Activated naive CD8-positive, alpha-beta T cell treated with anti-CD3 and anti-CD28 coated beads, Interleukin-2, amount 10 ng/mL, durations not matched to agents 7 days and 5 days (primary cell): Measurements from ENCODE around the gene ISY1. TPM values are rescaled to one million over a fixed set of nuclear protein-coding genes. Genes with fewer than 3 reads are reported as not detected.
"Not testable (repeated sequence)": the region's sequence is repeated elsewhere in the genome, so short reads cannot be mapped to it uniquely, and the experiment has no call there.

ENCODE experiments used
- ATAC-seq: fragments of 150-1000 bp; cut with Tn5 transposase; one replicate; pipeline ENCODE4 v1.10.0; 2021; ENCODE audit warnings: low read depth, moderate library complexity
- POLR2A ChIA-PET: fragments of 350-600 bp; sonication (Branson Sonifier 250); formaldehyde crosslinking; loops from one replicate; lab custom pipeline; 2021; ENCODE audit warnings: antibody characterized with exemption; lab: Charles Lee
- DNase-seq: peaks from one replicate; pipeline ENCODE4 v3.0.0; 2021
- H3K27ac Mint-ChIP-seq: one replicate; pipeline ENCODE4 v1.8.0; 2022; ENCODE audit warnings: mild to moderate bottlenecking, mixed read lengths
- H3K27me3 Mint-ChIP-seq: one replicate; pipeline ENCODE4 v1.8.0; 2022; ENCODE audit warnings: mild to moderate bottlenecking, moderate library complexity, mixed read lengths
- H3K36me3 Mint-ChIP-seq: one replicate; pipeline ENCODE4 v1.8.0; 2021; ENCODE audit warnings: mild to moderate bottlenecking, mixed read lengths
- H3K4me1 Mint-ChIP-seq: one replicate; pipeline ENCODE4 v1.8.0; 2021; ENCODE audit warnings: mixed read lengths
- H3K4me3 Mint-ChIP-seq: one replicate; pipeline ENCODE4 v1.8.0; 2022; ENCODE audit warnings: mild to moderate bottlenecking, moderate library complexity, mixed read lengths
- H3K9me3 Mint-ChIP-seq: one replicate; pipeline ENCODE4 v1.8.0; 2021; ENCODE audit warnings: mixed read lengths
- total RNA-seq, 2 experiments: library from RNA; stranded (reverse); gene quantifications; one replicate each; pipeline ENCODE4 v1.2.3, GENCODE V29; 2021

Gene ISY1
- total RNA-seq, 2 experiments from 2014 or later, result 52.1 to 59.0 TPM

GRCh38 chr3:129184396-129184657 is 23.5 kb upstream of the ISY1 start:
- Mint-ChIP-seq H3K9me3 (no peaks in the 10 kb centered on the region), H3K27ac (peak overlapping the region; percentile 98), H3K4me1 (peaks cover 33% of the 10 kb centered on the region), H3K27me3 (no peaks in the 10 kb centered on the region), H3K4me3 (peak overlapping the region; percentile 92), H3K36me3 (peaks cover 25% of the 10 kb centered on the region)
- POLR2A ChIA-PET, result interaction anchor here (0.8 to 6.7 kb wide), 14 partner anchors 10 to 169 kb away, joined by 3 to 86 read pairs (median 14); partner anchors contain the start of genes COPG1 and RAB43
- DNase-seq, result no peak
- ATAC-seq, result no peak

- H3K27ac Mint-ChIP-seq, result peak within 1 kb of the TSS; percentile 98
- DNase-seq (peak; percentile 97), ATAC-seq (peak; percentile 98)
- POLR2A ChIA-PET, result interaction anchor here (0.6 to 6.7 kb wide), 22 partner anchors 9 to 256 kb away, joined by 3 to 86 read pairs (median 4); partner anchors contain the start of genes CFAP92, COPG1, HMCES and IFT122
- no peaks in the 10 kb centered on the region for H3K9me3 Mint-ChIP-seq
- peaks cover 28% of the 10 kb centered on the region for H3K36me3 Mint-ChIP-seq
- no peaks in the 10 kb centered on the region for H3K27me3 Mint-ChIP-seq
- H3K4me1 Mint-ChIP-seq, result peaks cover 38% of the 10 kb centered on the region
- peak within 1 kb of the TSS; percentile 92 for H3K4me3 Mint-ChIP-seq
Observed at GRCh38 chr3:129183569-129184395, 22.9 kb upstream of the ISY1 start, which contains the start of gene CNBP. TSS of gene CNBP (minus strand) at chr3:129183896. CDS start at chr3:129171757, 12,139 bp downstream.

- H3K27ac Mint-ChIP-seq, result peak overlapping the region; percentile 98
- H3K36me3 Mint-ChIP-seq, result peaks cover 31% of the 10 kb centered on the region
- no peaks in the 10 kb centered on the region for H3K27me3 Mint-ChIP-seq
- ATAC-seq (no peak), DNase-seq (no peak)
- no peaks in the 10 kb centered on the region for H3K9me3 Mint-ChIP-seq
- H3K4me1 Mint-ChIP-seq, result peaks cover 41% of the 10 kb centered on the region
- POLR2A ChIA-PET, result interaction anchor here (0.6 to 6.7 kb wide), 21 partner anchors 10 to 257 kb away, joined by 3 to 86 read pairs (median 6); partner anchors contain the start of genes CFAP92, COPG1, HMCES and IFT122
- H3K4me3 Mint-ChIP-seq, result peak overlapping the region; percentile 92
Observed at GRCh38 chr3:129182390-129183185, 21.7 kb upstream of the ISY1 start.

GRCh38 chr3:129181819-129182218 is 21.0 kb upstream of the ISY1 start:
- H3K9me3 Mint-ChIP-seq, result no peaks in the 10 kb centered on the region
- POLR2A ChIA-PET, result interaction anchor here (1.1 to 6.7 kb wide), 12 partner anchors 9 to 134 kb away, joined by 4 to 86 read pairs (median 11); partner anchors contain the start of genes COPG1, HMCES and RAB43
- no peaks in the 10 kb centered on the region for H3K27me3 Mint-ChIP-seq
- H3K4me3 Mint-ChIP-seq, result peak overlapping the region; percentile 92
- ATAC-seq (no peak), DNase-seq (no peak)
- peaks cover 46% of the 10 kb centered on the region for H3K4me1 Mint-ChIP-seq
- H3K27ac Mint-ChIP-seq, result peak overlapping the region; percentile 98
- peaks cover 35% of the 10 kb centered on the region for H3K36me3 Mint-ChIP-seq

- ATAC-seq (no peak), DNase-seq (no peak)
- POLR2A ChIA-PET, result interaction anchor here (0.7 to 6.7 kb wide), 3 partner anchors 17 to 69 kb away, joined by 3 to 86 read pairs (median 3); partner anchors contain the start of gene COPG1
- Mint-ChIP-seq H3K27ac (peak overlapping the region; percentile 98), H3K27me3 (no peaks in the 10 kb centered on the region), H3K4me1 (peaks cover 49% of the 10 kb centered on the region), H3K36me3 (peaks cover 41% of the 10 kb centered on the region), H3K4me3 (peak overlapping the region; percentile 92), H3K9me3 (no peaks in the 10 kb centered on the region)
Observed at GRCh38 chr3:129180461-129180860, 19.6 kb upstream of the ISY1 start.

GRCh38 chr3:129176051-129176450 is 15.2 kb upstream of the ISY1 start:
- Mint-ChIP-seq H3K27ac (peak overlapping the region; percentile 1), H3K27me3 (no peaks in the 10 kb centered on the region), H3K36me3 (peaks cover 36% of the 10 kb centered on the region), H3K4me1 (peaks cover 51% of the 10 kb centered on the region), H3K4me3 (no peak overlapping the region), H3K9me3 (no peaks in the 10 kb centered on the region)
- POLR2A ChIA-PET, result no interaction called here
- ATAC-seq (no peak), DNase-seq (no peak)

- H3K4me1 Mint-ChIP-seq, result peaks cover 35% of the 10 kb centered on the region
- H3K27me3 Mint-ChIP-seq, result no peaks in the 10 kb centered on the region
Observed at GRCh38 chr3:129173725-129174124, 12.9 kb upstream of the ISY1 start.

GRCh38 chr3:129173206-129173605 is 12.3 kb upstream of the ISY1 start:
- Mint-ChIP-seq H3K27me3 (no peaks in the 10 kb centered on the region), H3K36me3 (peaks cover 38% of the 10 kb centered on the region), H3K4me1 (peaks cover 34% of the 10 kb centered on the region), H3K4me3 (no peak overlapping the region), H3K27ac (no peak overlapping the region), H3K9me3 (no peaks in the 10 kb centered on the region)
- POLR2A ChIA-PET, result interaction anchor here (1.2 kb wide), 1 partner anchor 9 kb away, joined by 4 read pairs; no protein-coding TSS in a partner anchor
- DNase-seq, result no peak
- no peak for ATAC-seq

More at GRCh38 chr3:129173725-129174124, 12.9 kb upstream of the ISY1 start:
- ATAC-seq (no peak), DNase-seq (no peak)
- no peak overlapping the region for H3K27ac Mint-ChIP-seq
- H3K36me3 Mint-ChIP-seq, result peaks cover 39% of the 10 kb centered on the region
- H3K9me3 Mint-ChIP-seq, result no peaks in the 10 kb centered on the region
- no peak overlapping the region for H3K4me3 Mint-ChIP-seq
- POLR2A ChIA-PET, result interaction anchor here (0.9 kb wide), 1 partner anchor 72 kb away, joined by 3 read pairs; no protein-coding TSS in a partner anchor

- Mint-ChIP-seq H3K27ac (no peak overlapping the region), H3K4me3 (no peak overlapping the region), H3K27me3 (no peaks in the 10 kb centered on the region), H3K4me1 (peaks cover 22% of the 10 kb centered on the region), H3K36me3 (peaks cover 36% of the 10 kb centered on the region), H3K9me3 (no peaks in the 10 kb centered on the region)
- POLR2A ChIA-PET, result interaction anchor here (1.0 to 1.6 kb wide), 4 partner anchors 16 to 89 kb away, joined by 3 to 4 read pairs (median 3); no protein-coding TSS in a partner anchor
- DNase-seq, result no peak
- no peak for ATAC-seq
Observed at GRCh38 chr3:129166579-129167332, 5.9 kb upstream of the ISY1 start.

GRCh38 chr3:129165594-129165993 is 4.7 kb upstream of the ISY1 start:
- H3K27ac Mint-ChIP-seq, H3K27me3 Mint-ChIP-seq, DNase-seq, POLR2A ChIA-PET, H3K4me3 Mint-ChIP-seq, H3K9me3 Mint-ChIP-seq, ATAC-seq: not testable (repeated sequence)
- Mint-ChIP-seq H3K36me3 (peaks cover 30% of the 10 kb centered on the region), H3K4me1 (peaks cover 19% of the 10 kb centered on the region)

- no peak overlapping the region for H3K4me3 Mint-ChIP-seq
- H3K27me3 Mint-ChIP-seq, result no peaks in the 10 kb centered on the region
- DNase-seq (no peak), ATAC-seq (no peak)
- POLR2A ChIA-PET, result interaction anchor here (0.8 kb wide), 1 partner anchor 111 kb away, joined by 3 read pairs; no protein-coding TSS in a partner anchor
- H3K9me3 Mint-ChIP-seq, result no peaks in the 10 kb centered on the region
- H3K4me1 Mint-ChIP-seq, result peaks cover 21% of the 10 kb centered on the region
- peaks cover 20% of the 10 kb centered on the region for H3K36me3 Mint-ChIP-seq
- no peak overlapping the region for H3K27ac Mint-ChIP-seq
Observed at GRCh38 chr3:129164500-129164899, 3.6 kb upstream of the ISY1 start.
